ENCODE data around the gene UFSP2.
A peak's percentile ranks its signal among the peaks of the same experiment; 100 is the strongest.

Gene UFSP2

GRCh38 chr4:185456131-185456530 lies 30.4 kb upstream of the UFSP2 start:
- Mint-ChIP-seq H3K36me3 (no peaks in the 10 kb centered on the region), H3K4me3 (no peak overlapping the region), H3K9me3 (no peaks in the 10 kb centered on the region), H3K4me1 (no peaks in the 10 kb centered on the region), H3K27ac (no peak overlapping the region)
- DNase-seq (ENCODE audit: low spot score in 2 of 2), result no peak
- ATAC-seq, result no peak

DNA sequence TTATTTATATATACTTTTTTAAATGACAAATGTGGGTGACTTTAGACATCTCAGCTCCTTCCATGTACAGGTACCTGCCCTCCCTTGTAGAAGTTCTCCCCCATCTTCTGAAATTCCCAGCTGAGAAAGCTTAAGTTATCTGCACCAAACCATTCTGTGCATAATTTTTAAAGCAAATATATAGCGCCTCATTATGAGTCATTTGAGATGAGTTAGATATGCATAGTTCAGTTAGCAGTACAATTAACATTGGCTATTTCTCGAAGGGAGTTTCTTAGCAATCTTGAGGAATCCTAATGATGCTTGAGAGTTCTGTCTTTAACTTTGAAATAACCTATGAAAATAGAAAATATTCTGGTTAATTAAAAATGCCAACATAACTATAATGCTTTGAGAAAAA lies 19.4 kb upstream of the UFSP2 start:
- H3K36me3 Mint-ChIP-seq, result no peaks in the 10 kb centered on the region
- ATAC-seq (no peak), DNase-seq (ENCODE audit: low spot score in 2 of 2) (no peak)
- no peak overlapping the region for H3K27ac Mint-ChIP-seq
- H3K4me1 Mint-ChIP-seq, result no peaks in the 10 kb centered on the region
- H3K9me3 Mint-ChIP-seq, result no peaks in the 10 kb centered on the region
- H3K4me3 Mint-ChIP-seq, result no peak overlapping the region

GRCh38 chr4:185441479-185441878 lies 15.7 kb upstream of the UFSP2 start:
- no peaks in the 10 kb centered on the region for H3K36me3 Mint-ChIP-seq
- no peak overlapping the region for H3K4me3 Mint-ChIP-seq
- no peak for DNase-seq (ENCODE audit: low spot score in 2 of 2)
- H3K9me3 Mint-ChIP-seq, result no peaks in the 10 kb centered on the region
- H3K4me1 Mint-ChIP-seq, result no peaks in the 10 kb centered on the region
- no peak overlapping the region for H3K27ac Mint-ChIP-seq
- no peak for ATAC-seq

- ATAC-seq (peak; percentile 82), DNase-seq (ENCODE audit: low spot score in 2 of 2) (no peak)
- no peak overlapping the region for H3K27ac Mint-ChIP-seq
Observed at GRCh38 chr4:185437809-185438208, 12.0 kb upstream of the UFSP2 start.

GRCh38 chr4:185435466-185435865 lies 9.7 kb upstream of the UFSP2 start:
- Mint-ChIP-seq H3K4me3 (no peak overlapping the region), H3K36me3 (no peaks in the 10 kb centered on the region), H3K27ac (no peak overlapping the region), H3K4me1 (no peaks in the 10 kb centered on the region), H3K9me3 (no peaks in the 10 kb centered on the region)
- ATAC-seq (no peak), DNase-seq (ENCODE audit: low spot score in 2 of 2) (no peak)

More at GRCh38 chr4:185437809-185438208, 12.0 kb upstream of the UFSP2 start:
- H3K4me1 Mint-ChIP-seq, result no peaks in the 10 kb centered on the region
- H3K4me3 Mint-ChIP-seq, result no peak overlapping the region
- H3K36me3 Mint-ChIP-seq, result no peaks in the 10 kb centered on the region
- no peaks in the 10 kb centered on the region for H3K9me3 Mint-ChIP-seq

GRCh38 chr4:185429660-185430059 lies 3.9 kb upstream of the UFSP2 start:
- DNase-seq (ENCODE audit: low spot score in 2 of 2) (no peak), ATAC-seq (no peak)
- H3K4me1 Mint-ChIP-seq, result peaks cover 13% of the 10 kb centered on the region
- H3K27ac Mint-ChIP-seq, result no peak overlapping the region
- H3K4me3 Mint-ChIP-seq, result no peak overlapping the region
- H3K36me3 Mint-ChIP-seq, result peaks cover 17% of the 10 kb centered on the region
- no peaks in the 10 kb centered on the region for H3K9me3 Mint-ChIP-seq

GRCh38 chr4:185426960-185427688 lies 1.4 kb upstream of the UFSP2 start:
- peaks cover 21% of the 10 kb centered on the region for H3K4me1 Mint-ChIP-seq
- peaks cover 18% of the 10 kb centered on the region for H3K36me3 Mint-ChIP-seq
- ATAC-seq (no peak), DNase-seq (ENCODE audit: low spot score in 2 of 2) (no peak)
- H3K9me3 Mint-ChIP-seq, result no peaks in the 10 kb centered on the region
- peak overlapping the region; percentile 80 for H3K4me3 Mint-ChIP-seq
- no peak overlapping the region for H3K27ac Mint-ChIP-seq

GRCh38 chr4:185424905-185425646 lies 688 bp downstream of the UFSP2 start:
- peaks cover 32% of the 10 kb centered on the region for H3K36me3 Mint-ChIP-seq
- ATAC-seq, result no peak
- H3K4me3 Mint-ChIP-seq, result peak overlapping the region; percentile 80
- H3K4me1 Mint-ChIP-seq, result peaks cover 32% of the 10 kb centered on the region
- DNase-seq (ENCODE audit: low spot score in 2 of 2), result peak in 1 of 2 donors; percentile 55
- peak overlapping the region; percentile 95 for H3K27ac Mint-ChIP-seq
- H3K9me3 Mint-ChIP-seq, result no peaks in the 10 kb centered on the region

DNA sequence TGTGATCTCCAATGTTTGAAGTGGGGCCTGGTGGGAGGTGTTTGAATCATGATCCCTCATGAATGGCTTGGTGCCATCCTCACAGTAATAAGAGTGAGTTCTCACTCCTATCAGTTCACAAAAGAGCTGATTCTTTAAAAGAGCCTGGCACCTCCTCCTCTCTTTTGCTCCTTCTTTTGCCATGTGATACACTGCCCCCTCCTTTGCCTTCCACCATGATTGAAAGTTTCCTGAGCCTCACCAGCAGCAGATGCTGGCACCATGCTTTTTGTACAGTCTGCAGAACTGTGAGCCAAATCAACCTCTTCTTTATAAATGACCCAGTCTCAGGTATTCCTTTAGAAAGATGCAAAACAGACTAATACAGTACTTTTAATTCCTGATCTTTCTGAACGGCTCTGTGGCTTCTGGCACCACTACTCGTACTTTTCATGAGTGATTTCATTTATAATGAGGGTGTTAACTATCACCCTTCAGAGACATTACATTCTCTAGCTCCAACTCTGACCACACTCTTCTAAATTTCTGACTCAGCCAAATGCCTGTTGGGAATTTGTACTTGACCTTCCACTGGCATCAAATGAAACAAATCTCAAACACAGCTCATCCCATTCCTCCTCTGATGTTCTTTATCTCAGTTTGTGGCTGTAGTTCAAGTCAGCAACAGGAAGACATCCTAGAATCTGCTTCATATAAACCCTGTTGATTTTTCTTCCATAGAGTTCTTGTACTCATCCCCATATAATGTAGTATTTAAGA lies 4.2 kb downstream of the UFSP2 start:
- H3K36me3 Mint-ChIP-seq, result peaks cover 65% of the 10 kb centered on the region
- ATAC-seq (no peak), DNase-seq (ENCODE audit: low spot score in 2 of 2) (no peak)
- peaks cover 30% of the 10 kb centered on the region for H3K4me1 Mint-ChIP-seq
- H3K27ac Mint-ChIP-seq, result no peak overlapping the region
- H3K4me3 Mint-ChIP-seq, result no peak overlapping the region
- no peaks in the 10 kb centered on the region for H3K9me3 Mint-ChIP-seq

DNA sequence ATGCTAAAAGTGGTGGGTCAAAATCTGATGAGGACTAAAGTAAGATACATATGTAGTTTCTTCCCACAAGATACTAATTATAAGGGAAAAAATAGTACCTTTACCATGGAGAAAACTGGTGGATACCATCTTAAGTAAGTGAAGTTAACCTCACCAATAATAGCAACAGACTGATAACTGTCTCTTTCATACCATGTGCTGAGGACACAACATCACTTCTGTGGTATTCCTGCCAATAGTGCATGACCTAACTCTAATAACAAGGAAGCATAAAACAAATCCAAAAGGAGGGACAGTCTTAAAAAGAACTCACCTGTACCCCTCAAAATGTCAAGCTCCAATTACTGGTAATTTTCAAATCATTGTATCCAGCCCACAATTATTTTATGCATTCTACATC lies 8.8 kb downstream of the UFSP2 start:
- Mint-ChIP-seq H3K9me3 (no peaks in the 10 kb centered on the region), H3K36me3 (peaks cover 89% of the 10 kb centered on the region), H3K27ac (no peak overlapping the region), H3K4me3 (no peak overlapping the region), H3K4me1 (peaks cover 8% of the 10 kb centered on the region)
- DNase-seq (ENCODE audit: low spot score in 2 of 2) (no peak), ATAC-seq (no peak)

DNA sequence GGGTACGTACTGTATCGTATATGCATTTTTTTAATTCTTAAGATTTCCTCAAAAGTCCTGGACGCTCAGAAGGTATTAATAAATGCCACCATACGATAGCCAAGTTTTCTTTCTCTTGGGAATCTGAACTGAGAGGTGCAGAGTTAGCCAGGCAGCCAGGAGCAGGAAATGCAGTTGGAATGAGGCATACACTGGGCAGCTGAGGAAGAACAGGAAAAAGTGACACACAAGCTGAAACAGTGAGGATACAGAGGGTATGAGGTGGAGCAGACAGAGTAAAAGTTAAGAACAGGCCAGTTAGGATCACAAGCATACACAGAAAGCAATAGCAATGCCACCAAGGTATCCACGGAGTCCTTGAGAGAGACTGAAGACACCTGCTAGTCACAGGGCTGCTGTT lies 13.4 kb downstream of the UFSP2 start:
- H3K4me1 Mint-ChIP-seq, result no peaks in the 10 kb centered on the region
- H3K36me3 Mint-ChIP-seq, result peaks cover 85% of the 10 kb centered on the region
- H3K9me3 Mint-ChIP-seq, result no peaks in the 10 kb centered on the region
- DNase-seq (ENCODE audit: low spot score in 2 of 2) (no peak), ATAC-seq (no peak)
- H3K27ac Mint-ChIP-seq, result no peak overlapping the region
- H3K4me3 Mint-ChIP-seq, result no peak overlapping the region

DNA sequence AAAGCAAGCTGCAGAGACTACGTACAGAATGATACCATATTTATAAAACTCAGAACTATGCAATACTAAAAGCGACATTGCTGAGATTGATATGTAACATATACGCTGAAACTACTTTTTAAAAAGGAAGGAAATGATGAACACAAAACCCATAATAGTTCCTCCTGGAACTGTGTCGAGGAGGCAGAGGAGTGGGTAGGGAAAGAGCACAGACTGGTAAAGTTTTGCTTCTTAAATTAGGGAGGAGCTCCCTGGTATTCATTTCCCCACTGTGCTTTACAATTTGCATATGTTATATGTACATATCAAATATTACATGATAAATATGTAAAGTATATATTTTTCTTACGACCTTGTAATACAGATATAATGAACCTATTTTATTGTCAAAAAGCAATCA lies 13.9 kb downstream of the UFSP2 start:
- Mint-ChIP-seq H3K36me3 (peaks cover 85% of the 10 kb centered on the region), H3K4me3 (no peak overlapping the region), H3K4me1 (no peaks in the 10 kb centered on the region), H3K9me3 (no peaks in the 10 kb centered on the region), H3K27ac (no peak overlapping the region)
- DNase-seq (ENCODE audit: low spot score in 2 of 2), result no peak
- ATAC-seq, result no peak

DNA sequence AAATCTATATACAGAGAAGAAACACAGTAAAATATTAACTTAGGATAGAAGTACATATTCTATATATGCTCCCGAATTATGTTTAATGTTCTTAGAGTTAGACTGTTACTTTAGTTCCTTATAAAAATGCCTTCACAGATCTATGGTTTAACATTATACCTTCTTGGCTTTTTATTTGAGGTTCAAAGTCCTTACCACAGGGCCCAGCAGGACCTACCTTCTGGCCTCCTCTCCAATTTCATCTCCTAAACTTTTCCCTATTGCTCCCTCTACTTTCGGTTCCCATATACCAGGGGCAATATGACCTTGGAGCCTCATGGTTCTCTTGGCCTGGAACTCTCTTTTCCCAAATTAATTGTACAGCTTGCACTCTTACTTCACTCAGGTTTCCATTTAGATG lies 17.3 kb downstream of the UFSP2 start:
- DNase-seq (ENCODE audit: low spot score in 2 of 2) (no peak), ATAC-seq (no peak)
- Mint-ChIP-seq H3K9me3 (no peaks in the 10 kb centered on the region), H3K4me3 (no peak overlapping the region), H3K27ac (no peak overlapping the region), H3K4me1 (peaks cover 5% of the 10 kb centered on the region), H3K36me3 (peaks cover 88% of the 10 kb centered on the region)

DNA sequence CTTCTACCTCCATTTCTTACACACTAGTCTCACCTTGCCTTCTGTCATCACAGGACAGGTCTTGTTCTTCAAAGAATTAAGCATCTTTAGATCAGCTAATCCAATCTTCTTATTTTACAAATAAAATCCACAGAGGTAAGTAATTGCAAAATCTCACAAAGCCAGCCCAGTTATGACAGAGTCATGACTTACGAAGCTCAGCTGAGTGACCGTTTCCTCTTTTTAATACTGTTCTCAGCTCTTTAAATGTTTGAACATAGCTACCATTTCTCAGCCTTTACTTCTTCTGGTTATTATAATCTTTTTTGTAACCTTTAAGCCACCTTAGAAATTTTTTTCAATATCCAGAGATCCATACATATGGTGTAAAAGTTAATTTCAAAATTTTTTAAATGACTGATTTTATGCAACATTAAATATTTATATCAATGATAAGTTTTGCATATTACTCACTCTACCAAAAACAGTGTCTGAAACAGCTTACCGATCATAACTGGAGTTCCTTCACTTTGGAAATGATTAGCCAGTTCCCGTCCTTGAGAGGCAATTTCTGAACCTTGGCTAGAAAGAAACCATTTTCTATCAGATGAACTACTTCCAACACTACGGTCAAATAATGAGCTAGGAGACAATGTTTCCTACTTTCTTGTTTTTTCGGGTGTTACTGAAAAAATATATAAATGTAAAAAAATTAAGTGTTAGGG lies 20.3 kb downstream of the UFSP2 start:
- peaks cover 93% of the 10 kb centered on the region for H3K36me3 Mint-ChIP-seq
- H3K9me3 Mint-ChIP-seq, result no peaks in the 10 kb centered on the region
- peaks cover 5% of the 10 kb centered on the region for H3K4me1 Mint-ChIP-seq
- peak overlapping the region; percentile 83 for H3K27ac Mint-ChIP-seq
- DNase-seq (ENCODE audit: low spot score in 2 of 2) (no peak), ATAC-seq (peak; percentile 66)
- H3K4me3 Mint-ChIP-seq, result no peak overlapping the region

- ATAC-seq, result no peak
- Mint-ChIP-seq H3K36me3 (peaks cover 94% of the 10 kb centered on the region), H3K4me1 (peaks cover 5% of the 10 kb centered on the region), H3K27ac (no peak overlapping the region), H3K9me3 (no peaks in the 10 kb centered on the region), H3K4me3 (no peak overlapping the region)
- no peak for DNase-seq (ENCODE audit: low spot score in 2 of 2)
Observed at GRCh38 chr4:185404031-185404430, 21.7 kb downstream of the UFSP2 start.

Data from stimulated activated effector memory CD8-positive, alpha-beta T cell treated with anti-CD3 and anti-CD28 coated beads, Interleukin-12 subunit alpha, Interleukin-12 subunit beta, amount 100 ng/mL, for 72 hours (primary cell).